HUES64 (cell line): ENCODE measurements around the gene CCDC30.

Experiments
- H3K27ac ChIP-seq: 2 replicates; pipeline ENCODE4 v1.7.0; 2013; ENCODE audit warnings: low read depth, low read length, inconsistent platforms
- H3K27me3 ChIP-seq: 2 replicates; pipeline ENCODE4 v1.6.1; 2013; ENCODE audit warnings: mild to moderate bottlenecking, low read length; ENCODE audit not compliant: insufficient read depth
- H3K36me3 ChIP-seq: 2 replicates; pipeline ENCODE4 v1.6.1; 2013; ENCODE audit warnings: mild to moderate bottlenecking, low read length; ENCODE audit not compliant: insufficient read depth
- H3K4me1 ChIP-seq: 2 replicates; pipeline ENCODE4 v1.6.1; 2013; ENCODE audit warnings: mild to moderate bottlenecking, low read length, moderate library complexity; ENCODE audit not compliant: insufficient read depth
- H3K4me3 ChIP-seq: 2 replicates; pipeline ENCODE4 v1.5.1; 2013; ENCODE audit warnings: mild to moderate bottlenecking, low read length, moderate library complexity
- H3K9ac ChIP-seq: 2 replicates; pipeline ENCODE4 v1.6.1; 2013; ENCODE audit warnings: mild to moderate bottlenecking, low read depth, low read length
- H3K9me3 ChIP-seq: 2 replicates; pipeline ENCODE4 v1.6.1; 2013; ENCODE audit warnings: low read depth, low read length; ENCODE audit not compliant: insufficient read depth
- WGBS: fragments of 150-250, 120-280 bp; methylation state at CpG from one replicate; pipeline ENCODE4 v1.1.7; 2013; ENCODE audit warnings: missing lambda C conversion rate; 5-methylcytosine and 5-hydroxymethylcytosine counted together

Gene CCDC30

GRCh38 chr1:42427240-42427639 lies 35.8 kb upstream of the CCDC30 start:
- no peak overlapping the region for H3K4me3 ChIP-seq
- 68% methylated on average over 2 of the region's 4 CpGs for WGBS
- no peak overlapping the region for H3K27ac ChIP-seq
- H3K27me3 ChIP-seq, result no peaks in the 10 kb centered on the region
- no peaks in the 10 kb centered on the region for H3K4me1 ChIP-seq
- no peaks in the 10 kb centered on the region for H3K9me3 ChIP-seq
- no peak overlapping the region for H3K9ac ChIP-seq
- H3K36me3 ChIP-seq, result no peaks in the 10 kb centered on the region

- H3K9ac ChIP-seq, result no peak overlapping the region
- no peaks in the 10 kb centered on the region for H3K36me3 ChIP-seq
- 97% methylated on average over 1 of the region's 1 CpG for WGBS
- H3K9me3 ChIP-seq, result no peaks in the 10 kb centered on the region
- no peak overlapping the region for H3K4me3 ChIP-seq
- H3K27me3 ChIP-seq, result no peaks in the 10 kb centered on the region
- peaks cover 7% of the 10 kb centered on the region for H3K4me1 ChIP-seq
- no peak overlapping the region for H3K27ac ChIP-seq
These were observed 33.5 kb upstream of the CCDC30 start for GRCh38 chr1:42429603-42430002.

- H3K27ac ChIP-seq, result no peak overlapping the region
These were observed 32.6 kb upstream of the CCDC30 start for GRCh38 chr1:42430286-42431135.

GRCh38 chr1:42431514-42431913 lies 31.6 kb upstream of the CCDC30 start:
- WGBS, result 96% methylated on average over 2 of the region's 3 CpGs
- H3K27me3 ChIP-seq, result no peaks in the 10 kb centered on the region

More at GRCh38 chr1:42430286-42431135, 32.6 kb upstream of the CCDC30 start:
- no peak overlapping the region for H3K9ac ChIP-seq
- no peaks in the 10 kb centered on the region for H3K9me3 ChIP-seq
- H3K4me1 ChIP-seq, result peaks cover 7% of the 10 kb centered on the region
- no peak overlapping the region for H3K4me3 ChIP-seq
- H3K27me3 ChIP-seq, result no peaks in the 10 kb centered on the region
- no peaks in the 10 kb centered on the region for H3K36me3 ChIP-seq
- 93% methylated on average over 1 of the region's 3 CpGs for WGBS

GRCh38 chr1:42432714-42433113 lies 30.4 kb upstream of the CCDC30 start:
- Histone ChIP-seq H3K9me3 (no peaks in the 10 kb centered on the region), H3K27ac (no peak overlapping the region), H3K4me3 (no peak overlapping the region), H3K27me3 (no peaks in the 10 kb centered on the region), H3K9ac (no peak overlapping the region), H3K36me3 (no peaks in the 10 kb centered on the region), H3K4me1 (peaks cover 7% of the 10 kb centered on the region)
- 77% methylated on average over 4 of the region's 4 CpGs for WGBS

More at GRCh38 chr1:42431514-42431913, 31.6 kb upstream of the CCDC30 start:
- Histone ChIP-seq H3K9me3 (no peaks in the 10 kb centered on the region), H3K9ac (no peak overlapping the region), H3K4me3 (no peak overlapping the region), H3K27ac (no peak overlapping the region), H3K36me3 (no peaks in the 10 kb centered on the region), H3K4me1 (peaks cover 7% of the 10 kb centered on the region)

- Histone ChIP-seq H3K36me3 (no peaks in the 10 kb centered on the region), H3K9ac (no peak overlapping the region), H3K27me3 (no peaks in the 10 kb centered on the region), H3K27ac (no peak overlapping the region), H3K4me1 (peaks cover 7% of the 10 kb centered on the region), H3K4me3 (no peak overlapping the region), H3K9me3 (no peaks in the 10 kb centered on the region)
- WGBS, result 92% methylated on average over 6 of the region's 6 CpGs
These were observed 29.7 kb upstream of the CCDC30 start for GRCh38 chr1:42433369-42433768.

- H3K27me3 ChIP-seq, result no peaks in the 10 kb centered on the region
- no peaks in the 10 kb centered on the region for H3K36me3 ChIP-seq
- no peaks in the 10 kb centered on the region for H3K9me3 ChIP-seq
- H3K4me1 ChIP-seq, result peaks cover 7% of the 10 kb centered on the region
- no peak overlapping the region for H3K4me3 ChIP-seq
- WGBS, result 88% methylated on average over 4 of the region's 4 CpGs
- H3K9ac ChIP-seq, result no peak overlapping the region
- no peak overlapping the region for H3K27ac ChIP-seq
These were observed 28.7 kb upstream of the CCDC30 start for GRCh38 chr1:42434340-42434739.

- H3K4me1 ChIP-seq, result no peaks in the 10 kb centered on the region
- H3K9me3 ChIP-seq, result no peaks in the 10 kb centered on the region
- no peaks in the 10 kb centered on the region for H3K27me3 ChIP-seq
- H3K36me3 ChIP-seq, result no peaks in the 10 kb centered on the region
- H3K4me3 ChIP-seq, result no peak overlapping the region
- H3K27ac ChIP-seq, result no peak overlapping the region
- no peak overlapping the region for H3K9ac ChIP-seq
- WGBS, result 95% methylated on average over 2 of the region's 2 CpGs
These were observed 23.1 kb upstream of the CCDC30 start for GRCh38 chr1:42439940-42440339.

- no peak overlapping the region for H3K4me3 ChIP-seq
- H3K36me3 ChIP-seq, result no peaks in the 10 kb centered on the region
- H3K4me1 ChIP-seq, result no peaks in the 10 kb centered on the region
- no peak overlapping the region for H3K9ac ChIP-seq
- H3K27me3 ChIP-seq, result no peaks in the 10 kb centered on the region
- 75% methylated on average over 2 of the region's 2 CpGs for WGBS
- no peak overlapping the region for H3K27ac ChIP-seq
- no peaks in the 10 kb centered on the region for H3K9me3 ChIP-seq
These were observed 20.4 kb upstream of the CCDC30 start for GRCh38 chr1:42442662-42443061.

- H3K4me3 ChIP-seq, result no peak overlapping the region
- no peak overlapping the region for H3K9ac ChIP-seq
- H3K27me3 ChIP-seq, result no peaks in the 10 kb centered on the region
- no peak overlapping the region for H3K27ac ChIP-seq
- no peaks in the 10 kb centered on the region for H3K9me3 ChIP-seq
- H3K4me1 ChIP-seq, result no peaks in the 10 kb centered on the region
- no peaks in the 10 kb centered on the region for H3K36me3 ChIP-seq
These were observed 13.8 kb upstream of the CCDC30 start for GRCh38 chr1:42449256-42449655.

- H3K4me3 ChIP-seq, result no peak overlapping the region
- H3K36me3 ChIP-seq, result no peaks in the 10 kb centered on the region
- no peak overlapping the region for H3K27ac ChIP-seq
- H3K9ac ChIP-seq, result no peak overlapping the region
- H3K4me1 ChIP-seq, result no peaks in the 10 kb centered on the region
- 87% methylated on average over 1 of the region's 1 CpG for WGBS
- no peaks in the 10 kb centered on the region for H3K9me3 ChIP-seq
- H3K27me3 ChIP-seq, result no peaks in the 10 kb centered on the region
These were observed 13.0 kb upstream of the CCDC30 start for GRCh38 chr1:42450061-42450460.
